ENCODE measurements around the gene MRPL43.
A peak's percentile ranks its signal among the peaks of the same experiment; 100 is the strongest.

The MRPL43 gene

DNA sequence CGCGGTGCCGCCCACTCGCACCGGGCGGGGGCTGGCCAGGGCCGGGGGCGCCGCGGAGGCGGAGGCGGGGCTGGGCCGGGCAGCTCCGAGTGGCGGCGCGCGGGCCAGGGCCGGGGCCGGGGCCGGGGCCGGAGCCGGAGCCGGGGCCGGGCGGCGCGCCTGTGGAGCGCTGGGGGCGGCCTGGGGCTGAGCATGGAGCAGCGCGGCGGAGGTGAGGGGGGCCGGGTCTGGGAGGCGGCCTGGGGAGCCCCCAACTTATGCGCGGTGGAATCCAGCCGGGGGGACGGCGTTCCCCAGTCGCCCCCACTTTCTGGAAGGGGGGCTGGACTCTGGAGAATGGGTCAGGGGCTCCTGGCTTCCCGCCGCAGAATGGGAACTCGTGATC, 12.4 kb upstream of the MRPL43 start, which contains the start of gene LZTS2:
Gene LZTS2 (plus strand): TSS at position 67 of the 385 bp plus-strand sequence. CDS start 2,731 bp downstream, outside the sequence.
- Histone ChIP-seq H3K9ac (ENCODE audit: low read depth, low read length) (peak within 1 kb of the TSS; percentile 83), H3K4me2 (ENCODE audit: insufficient read depth, low read length) (peak within 1 kb of the TSS; percentile 98), H3K9me3 (ENCODE audit: insufficient read depth, low read length, severe bottlenecking) (no peaks in the 10 kb centered on the region), H3K4me1 (ENCODE audit: insufficient read depth, low read length) (peaks cover 37% of the 10 kb centered on the region), H2AFZ (ENCODE audit: low read depth, low read length) (peak within 1 kb of the TSS; percentile 92), H4K20me1 (ENCODE audit: insufficient read depth, low read length) (peaks cover 4% of the 10 kb centered on the region), H3K4me3 (ENCODE audit: low read depth in 1 of 2, low read length in 2 of 2) (peak within 1 kb of the TSS; percentile 33 to 93; a peak in 3 of 4 replicates), H3K27me3 (ENCODE audit: insufficient read depth, low read length, poor library complexity) (no peaks in the 10 kb centered on the region), H3K27ac (ENCODE audit: low read length) (peak within 1 kb of the TSS; percentile 83), H3K36me3 (ENCODE audit: insufficient read depth, low read length) (0 out of 2 replicates have a peak, but pooled peaks cover 4% of the 10 kb centered on the region), H3K79me2 (ENCODE audit: insufficient read depth, low read length) (no peaks in the 10 kb centered on the region; the same call in 1 of the 2 replicates)
- no peak for DNase-seq
- no peak for TF ChIP-seq EZH2 (IDR thresholded peaks at IDR 0.05; ENCODE audit: borderline replicate concordance, low read depth, low read length, severe bottlenecking)
- TF ChIP-seq CTCF (IDR thresholded peaks at IDR 0.05; ENCODE audit: borderline replicate concordance, extremely low read depth, low read length, poor library complexity, severe bottlenecking): no peak
- no peak for ATAC-seq (ENCODE audit: insufficient read depth, low read depth)

DNA sequence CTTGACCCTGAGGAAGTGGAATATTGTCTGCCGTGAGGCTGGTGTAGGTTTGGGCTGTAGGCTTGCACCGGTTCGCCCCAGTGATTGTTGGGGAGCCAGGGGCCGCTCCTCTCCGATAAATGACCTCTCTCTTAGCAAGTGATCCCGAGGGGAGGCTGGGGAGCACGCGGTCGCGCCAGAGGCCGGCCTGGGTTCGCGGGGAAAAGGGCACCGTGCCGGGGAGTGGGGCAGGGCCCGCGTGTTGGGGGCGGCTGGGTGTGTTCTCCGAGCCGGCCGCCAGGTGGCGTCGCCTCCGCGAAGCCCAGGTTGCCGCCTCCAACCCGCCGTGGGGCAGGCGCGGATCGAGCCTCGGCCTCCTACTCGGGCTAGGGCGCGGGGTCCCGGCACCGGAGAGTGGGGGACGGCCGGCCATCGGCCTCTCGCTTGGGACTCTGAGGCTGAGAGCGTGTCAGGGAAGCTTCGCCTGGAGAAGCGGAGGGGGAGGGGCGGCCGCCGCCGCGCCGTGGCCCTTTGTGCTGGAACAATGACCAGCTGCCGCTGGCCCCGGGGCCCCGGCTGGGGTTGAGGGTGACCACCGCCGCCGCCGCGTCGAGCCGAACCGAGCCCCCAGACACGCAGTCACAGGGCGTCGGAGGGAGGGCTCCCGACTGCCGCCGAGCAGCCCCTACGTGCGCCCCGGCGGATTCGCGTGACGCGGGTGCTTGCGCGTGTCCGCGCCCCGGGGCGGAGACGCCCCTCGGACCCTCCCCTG, 11.9 kb upstream of the MRPL43 start:
- DNase-seq (peak; percentile 73), ATAC-seq (ENCODE audit: insufficient read depth, low read depth) (peak; percentile 67)
- no peaks in the 10 kb centered on the region for H3K9me3 ChIP-seq (ENCODE audit: insufficient read depth, low read length, severe bottlenecking)
- peak overlapping the region; percentile 92 for H2AFZ ChIP-seq (ENCODE audit: low read depth, low read length)
- no peaks in the 10 kb centered on the region; the same call in 1 of the 2 replicates for H3K79me2 ChIP-seq (ENCODE audit: insufficient read depth, low read length)
- peak overlapping the region; percentile 83 for H3K27ac ChIP-seq (ENCODE audit: low read length)
- H3K27me3 ChIP-seq (ENCODE audit: insufficient read depth, low read length, poor library complexity): no peaks in the 10 kb centered on the region
- TF ChIP-seq CTCF (IDR thresholded peaks at IDR 0.05; ENCODE audit: borderline replicate concordance, extremely low read depth, low read length, poor library complexity, severe bottlenecking) (peak; percentile 79), EZH2 (IDR thresholded peaks at IDR 0.05; ENCODE audit: borderline replicate concordance, low read depth, low read length, severe bottlenecking) (no peak)
- peaks cover 3% of the 10 kb centered on the region for H4K20me1 ChIP-seq (ENCODE audit: insufficient read depth, low read length)
- H3K4me1 ChIP-seq (ENCODE audit: insufficient read depth, low read length): peaks cover 37% of the 10 kb centered on the region
- H3K4me3 ChIP-seq (ENCODE audit: low read depth in 1 of 2, low read length in 2 of 2): peak overlapping the region; percentile 33 to 93; a peak in 3 of 4 replicates
- peak overlapping the region; percentile 83 for H3K9ac ChIP-seq (ENCODE audit: low read depth, low read length)
- peak overlapping the region; percentile 98 for H3K4me2 ChIP-seq (ENCODE audit: insufficient read depth, low read length)
- peaks cover 9% of the 10 kb centered on the region for H3K36me3 ChIP-seq (ENCODE audit: insufficient read depth, low read length)

DNA sequence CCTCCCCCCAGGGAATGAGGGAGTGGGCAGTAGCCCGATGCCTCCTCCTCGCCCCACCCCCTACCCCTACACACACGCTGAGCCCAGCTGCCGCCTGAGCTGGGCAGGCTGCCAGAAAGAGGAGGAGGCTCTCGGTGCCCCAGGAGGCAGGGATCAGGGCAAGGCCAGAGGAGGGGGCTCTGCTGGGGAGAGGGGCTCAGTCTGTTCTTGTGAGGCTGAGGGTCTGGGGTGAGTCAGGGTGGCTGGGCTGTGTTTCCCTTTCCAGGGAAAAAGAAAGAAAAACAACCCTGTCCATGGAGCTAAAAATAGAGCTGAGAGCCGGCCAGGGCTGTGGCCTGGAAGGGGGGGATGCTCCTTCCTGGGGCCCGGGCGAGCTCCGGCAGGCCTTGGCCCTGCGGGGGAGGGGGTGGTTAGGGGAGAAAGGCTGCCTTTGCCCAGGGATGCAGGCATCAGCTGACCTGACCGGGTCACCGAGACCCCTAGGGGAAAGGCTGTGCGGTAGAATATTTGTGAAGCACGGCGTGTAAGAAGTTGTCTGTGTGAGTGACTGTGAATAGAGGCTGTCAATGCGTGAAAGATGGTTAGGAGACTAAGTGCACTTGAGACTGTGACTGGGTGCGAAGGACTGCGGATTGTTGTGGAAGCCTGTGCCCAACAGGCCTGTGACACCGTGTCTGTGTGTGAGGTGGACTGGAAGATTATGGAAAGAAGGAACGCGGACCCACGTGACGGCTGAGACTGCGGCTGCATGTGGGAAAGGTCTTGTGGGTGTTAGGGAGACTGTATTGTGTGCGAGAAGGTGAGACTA, 11.1 kb upstream of the MRPL43 start:
- peaks cover 16% of the 10 kb centered on the region for H3K36me3 ChIP-seq (ENCODE audit: insufficient read depth, low read length)
- TF ChIP-seq CTCF (IDR thresholded peaks at IDR 0.05; ENCODE audit: borderline replicate concordance, extremely low read depth, low read length, poor library complexity, severe bottlenecking) (no peak), EZH2 (IDR thresholded peaks at IDR 0.05; ENCODE audit: borderline replicate concordance, low read depth, low read length, severe bottlenecking) (no peak)
- H3K4me3 ChIP-seq (ENCODE audit: low read depth in 1 of 2, low read length in 2 of 2): peak overlapping the region; percentile 53 to 93; a peak in 3 of 4 replicates
- peaks cover 37% of the 10 kb centered on the region for H3K4me1 ChIP-seq (ENCODE audit: insufficient read depth, low read length)
- peak overlapping the region; percentile 83 for H3K27ac ChIP-seq (ENCODE audit: low read length)
- peak; percentile 86 for DNase-seq
- H3K9ac ChIP-seq (ENCODE audit: low read depth, low read length): peak overlapping the region; percentile 83
- peak overlapping the region; percentile 98 for H3K4me2 ChIP-seq (ENCODE audit: insufficient read depth, low read length)
- no peaks in the 10 kb centered on the region for H3K27me3 ChIP-seq (ENCODE audit: insufficient read depth, low read length, poor library complexity)
- H3K9me3 ChIP-seq (ENCODE audit: insufficient read depth, low read length, severe bottlenecking): no peaks in the 10 kb centered on the region
- ATAC-seq (ENCODE audit: insufficient read depth, low read depth): peak; percentile 68
- H2AFZ ChIP-seq (ENCODE audit: low read depth, low read length): peak overlapping the region; percentile 92
- H4K20me1 ChIP-seq (ENCODE audit: insufficient read depth, low read length): no peaks in the 10 kb centered on the region; the same call in 1 of the 2 replicates
- no peaks in the 10 kb centered on the region; the same call in 1 of the 2 replicates for H3K79me2 ChIP-seq (ENCODE audit: insufficient read depth, low read length)
